Esophagus (tissue), 2 donors: ENCODE data around the gene LPCAT3. TPM values are rescaled to one million over a fixed set of nuclear protein-coding genes. Genes with fewer than 3 reads are reported as not detected.

ENCODE experiments used
- H3K27ac ChIP-seq, 2 donors: one replicate each; pipeline ENCODE4 v1.5.1; 2013; ENCODE audit warnings: low read depth in 2 of 2, mild to moderate bottlenecking in 2 of 2, inconsistent platforms in 1 of 2, low read length in 1 of 2, moderate library complexity in 1 of 2
- H3K27me3 ChIP-seq, 2 donors: one replicate each; pipeline ENCODE4 v1.6.1; 2013; ENCODE audit warnings: low read length in 2 of 2, control low read depth in 1 of 2, mild to moderate bottlenecking in 1 of 2; ENCODE audit not compliant: insufficient read depth in 2 of 2, control insufficient read depth in 1 of 2
- H3K36me3 ChIP-seq, 2 donors: one replicate each; pipeline ENCODE4 v1.6.1; 2013; ENCODE audit warnings: low read length in 1 of 2; ENCODE audit not compliant: control insufficient read depth in 2 of 2, insufficient read depth in 2 of 2
- H3K4me1 ChIP-seq, 2 donors: one replicate each; pipeline ENCODE4 v1.6.1; 2013; ENCODE audit warnings: low read length in 1 of 2; ENCODE audit not compliant: control insufficient read depth in 2 of 2, insufficient read depth in 2 of 2
- H3K4me3 ChIP-seq, 2 donors: one replicate each; pipeline ENCODE4 v1.5.1; 2013; ENCODE audit warnings: low read length in 2 of 2, mild to moderate bottlenecking in 2 of 2, low read depth in 1 of 2, moderate library complexity in 1 of 2
- H3K9me3 ChIP-seq, 2 donors: one replicate each; pipeline ENCODE4 v1.6.1; 2013; ENCODE audit warnings: mild to moderate bottlenecking in 2 of 2, low read depth in 1 of 2, low read length in 1 of 2, moderate library complexity in 1 of 2; ENCODE audit not compliant: control insufficient read depth in 2 of 2, insufficient read depth in 1 of 2
- WGBS, 2 donors: extraction: QIAGEN DNeasy Blood & Tissue Kit; methylation state at CpG; one replicate each; pipeline ENCODE4 v1.1.7; 2013; 5-methylcytosine and 5-hydroxymethylcytosine counted together
- polyA plus RNA-seq, 2 donors: library from polyadenylated mRNA; stranded (reverse); fragments of 200-250 nt; gene quantifications; one replicate each; pipeline ENCODE4 v1.2.3, GENCODE V29; 2013
- donor health status: healthy with polysubstance abuse.
- donor health status: Bipolar disorder and iron deficiency.

Gene LPCAT3, protein sequence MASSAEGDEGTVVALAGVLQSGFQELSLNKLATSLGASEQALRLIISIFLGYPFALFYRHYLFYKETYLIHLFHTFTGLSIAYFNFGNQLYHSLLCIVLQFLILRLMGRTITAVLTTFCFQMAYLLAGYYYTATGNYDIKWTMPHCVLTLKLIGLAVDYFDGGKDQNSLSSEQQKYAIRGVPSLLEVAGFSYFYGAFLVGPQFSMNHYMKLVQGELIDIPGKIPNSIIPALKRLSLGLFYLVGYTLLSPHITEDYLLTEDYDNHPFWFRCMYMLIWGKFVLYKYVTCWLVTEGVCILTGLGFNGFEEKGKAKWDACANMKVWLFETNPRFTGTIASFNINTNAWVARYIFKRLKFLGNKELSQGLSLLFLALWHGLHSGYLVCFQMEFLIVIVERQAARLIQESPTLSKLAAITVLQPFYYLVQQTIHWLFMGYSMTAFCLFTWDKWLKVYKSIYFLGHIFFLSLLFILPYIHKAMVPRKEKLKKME
- polyA plus RNA-seq: 10 to 100 TPM; 15.7 to 27.0 TPM

- no peaks in the 10 kb centered on the region for H3K27me3 ChIP-seq
- peaks cover 0 to under 1% of the 10 kb centered on the region in 2 donors for H3K36me3 ChIP-seq
- peak within 1 kb of the TSS; percentile 92 to 98 for H3K27ac ChIP-seq
- H3K4me1 ChIP-seq: peaks cover 0 to 2% of the 10 kb centered on the region in 2 donors
- peak within 1 kb of the TSS; percentile 82 to 97 for H3K4me3 ChIP-seq
- no peaks in the 10 kb centered on the region for H3K9me3 ChIP-seq
- WGBS, 2 donors: 0% methylated on average over 69 to 77 of the region's 77 CpGs
These were observed at the start of gene LPCAT3 for GRCh38 chr12:7018350-7019042. LPCAT3 (minus strand) TSS chr12:7018476; CDS start chr12:7018424, 52 bp downstream.

GRCh38 chr12:7067096-7067495 lies 48.8 kb upstream of the LPCAT3 start:
- Histone ChIP-seq H3K4me1 (peaks cover 0 to 11% of the 10 kb centered on the region in 2 donors), H3K4me3 (peak overlapping the region in 1 of 2 donors; percentile 3), H3K27me3 (no peaks in the 10 kb centered on the region), H3K27ac (peak overlapping the region; percentile 40 to 76), H3K36me3 (no peaks in the 10 kb centered on the region), H3K9me3 (no peaks in the 10 kb centered on the region)
- WGBS, 2 donors: 51 to 60% methylated on average over 7 of the region's 7 CpGs

DNA sequence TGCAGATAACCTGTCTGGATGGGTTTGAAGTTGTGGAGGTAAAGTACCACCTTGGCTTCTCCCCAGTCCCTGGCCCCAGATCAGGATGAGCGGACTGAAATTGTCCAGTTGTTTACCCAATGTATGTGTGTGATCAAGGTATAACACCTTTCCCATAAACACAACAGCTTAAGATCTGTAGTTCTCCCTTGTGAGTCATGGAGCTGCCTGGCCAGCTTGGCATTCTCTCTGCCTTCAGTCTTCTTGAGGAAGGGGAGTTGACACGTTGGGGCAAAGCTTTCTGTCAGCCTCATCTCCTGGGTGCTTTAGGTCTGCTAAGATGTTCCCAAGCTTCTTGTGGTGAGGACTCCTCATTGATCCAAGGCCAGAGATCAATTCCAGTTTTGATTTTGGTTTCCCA lies 48.3 kb upstream of the LPCAT3 start:
- H3K9me3 ChIP-seq: no peaks in the 10 kb centered on the region
- WGBS, 2 donors: 49 to 63% methylated on average over 2 of the region's 2 CpGs
- peaks cover 0 to 11% of the 10 kb centered on the region in 2 donors for H3K4me1 ChIP-seq
- H3K4me3 ChIP-seq: no peak overlapping the region
- no peaks in the 10 kb centered on the region for H3K36me3 ChIP-seq
- H3K27me3 ChIP-seq: no peaks in the 10 kb centered on the region
- peak overlapping the region; percentile 40 to 70 for H3K27ac ChIP-seq

DNA sequence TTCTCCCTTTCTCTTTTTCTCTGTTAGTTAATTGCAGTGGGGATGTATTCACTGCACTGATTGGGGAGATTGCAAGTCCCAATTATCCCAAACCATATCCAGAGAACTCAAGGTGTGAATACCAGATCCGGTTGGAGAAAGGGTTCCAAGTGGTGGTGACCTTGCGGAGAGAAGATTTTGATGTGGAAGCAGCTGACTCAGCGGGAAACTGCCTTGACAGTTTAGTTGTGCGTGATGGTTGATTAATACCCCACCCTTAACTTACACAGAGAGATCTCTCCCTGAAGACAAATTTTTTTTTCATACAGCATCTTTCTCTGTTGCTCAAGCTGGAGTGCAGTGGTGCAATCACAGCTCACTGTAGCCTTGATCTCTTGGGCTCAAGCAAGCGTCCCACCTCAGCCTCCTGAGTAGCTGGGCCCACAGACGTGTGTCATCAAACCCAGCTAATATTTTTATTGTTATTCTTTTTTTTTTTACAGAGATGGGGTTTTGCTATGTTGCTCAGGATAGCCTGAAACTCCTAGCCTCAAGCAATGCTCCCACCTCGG lies 46.9 kb upstream of the LPCAT3 start:
- Histone ChIP-seq H3K4me1 (peaks cover 0 to 15% of the 10 kb centered on the region in 2 donors), H3K9me3 (no peaks in the 10 kb centered on the region), H3K36me3 (no peaks in the 10 kb centered on the region), H3K4me3 (no peak overlapping the region), H3K27ac (no peak overlapping the region), H3K27me3 (no peaks in the 10 kb centered on the region)
- WGBS, 2 donors: 78 to 81% methylated on average over 7 of the region's 7 CpGs

DNA sequence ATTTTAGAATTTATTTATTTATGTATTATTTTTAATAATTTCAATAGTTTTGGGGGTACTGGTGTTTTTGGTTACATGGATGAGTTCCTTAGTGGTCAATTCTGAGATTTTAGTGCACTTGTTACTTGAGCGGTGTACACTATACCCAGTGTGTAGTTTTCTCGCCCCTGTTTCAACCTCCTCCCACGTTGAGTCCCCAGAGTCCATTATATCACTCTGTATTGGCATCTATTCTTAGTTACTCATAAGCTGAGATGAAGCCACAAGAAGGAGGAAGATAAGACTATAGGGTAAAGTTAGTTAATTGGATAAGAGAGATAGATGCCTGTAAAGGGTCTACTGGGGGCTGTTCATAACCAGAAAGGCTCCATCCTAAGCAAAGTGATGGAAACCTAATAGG lies 46.2 kb upstream of the LPCAT3 start:
- Histone ChIP-seq H3K4me3 (no peak overlapping the region), H3K27me3 (no peaks in the 10 kb centered on the region), H3K27ac (no peak overlapping the region), H3K4me1 (peaks cover 0 to 15% of the 10 kb centered on the region in 2 donors), H3K36me3 (no peaks in the 10 kb centered on the region), H3K9me3 (no peaks in the 10 kb centered on the region)
- WGBS, 2 donors: 68 to 75% methylated on average over 3 of the region's 3 CpGs

GRCh38 chr12:7061596-7061995 lies 43.3 kb upstream of the LPCAT3 start:
- Histone ChIP-seq H3K4me1 (peaks cover 0 to 6% of the 10 kb centered on the region in 2 donors), H3K9me3 (no peaks in the 10 kb centered on the region), H3K27ac (no peak overlapping the region), H3K27me3 (no peaks in the 10 kb centered on the region), H3K36me3 (no peaks in the 10 kb centered on the region), H3K4me3 (peak overlapping the region in 1 of 2 donors; percentile 39)
- 81 to 93% methylated on average over 7 of the region's 7 CpGs for WGBS, 2 donors

- Histone ChIP-seq H3K36me3 (no peaks in the 10 kb centered on the region), H3K4me1 (peaks cover 0 to 4% of the 10 kb centered on the region in 2 donors), H3K27ac (peak overlapping the region; percentile 74 to 81), H3K27me3 (no peaks in the 10 kb centered on the region), H3K9me3 (no peaks in the 10 kb centered on the region), H3K4me3 (peak overlapping the region; percentile 1 to 39)
- 71 to 73% methylated on average over 13 of the region's 13 CpGs for WGBS, 2 donors
These were observed 42.9 kb upstream of the LPCAT3 start for GRCh38 chr12:7061138-7061537.

DNA sequence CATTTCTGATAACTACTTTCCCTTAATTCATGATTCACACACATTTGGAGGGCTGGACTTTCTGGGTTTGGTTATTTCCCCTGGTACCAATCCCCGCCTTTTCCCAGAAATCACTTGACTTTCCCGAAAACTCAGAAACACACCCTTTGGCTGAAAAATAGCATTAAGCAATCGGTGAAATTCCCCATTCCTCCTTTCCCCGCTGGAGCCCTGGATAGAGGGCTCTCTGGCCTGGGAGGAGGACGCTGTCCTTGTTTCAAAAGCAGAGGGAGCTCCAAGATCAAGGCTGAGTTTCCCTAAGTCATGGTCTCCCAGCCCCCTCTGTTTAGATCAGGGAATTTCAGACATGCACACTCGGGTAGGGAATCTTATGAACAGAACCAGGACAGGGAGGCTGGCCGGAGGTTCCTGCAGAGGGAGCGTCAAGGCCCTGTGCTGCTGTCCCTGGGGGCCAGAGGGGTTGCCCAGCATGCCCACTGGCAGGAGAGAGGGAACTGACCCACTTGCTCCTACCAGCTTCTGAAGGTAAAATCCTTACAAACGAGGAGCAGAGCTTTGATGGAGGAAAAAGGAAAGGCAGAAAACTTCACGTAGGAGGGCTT lies 42.2 kb upstream of the LPCAT3 start, which contains the start of gene C1S:
C1S (plus strand) TSS at position 366 of the 602 bp plus-strand sequence. CDS start 1,195 bp downstream, outside the sequence.
- Histone ChIP-seq H3K27me3 (no peaks in the 10 kb centered on the region), H3K9me3 (no peaks in the 10 kb centered on the region), H3K27ac (peak within 1 kb of the TSS; percentile 74 to 81), H3K36me3 (no peaks in the 10 kb centered on the region), H3K4me1 (peaks cover 0 to 4% of the 10 kb centered on the region in 2 donors), H3K4me3 (peak within 1 kb of the TSS; percentile 1 to 39)
- 11 to 35% methylated on average over 10 of the region's 10 CpGs for WGBS, 2 donors

GRCh38 chr12:7059780-7060179 lies 41.5 kb upstream of the LPCAT3 start:
- no peaks in the 10 kb centered on the region for H3K9me3 ChIP-seq
- peaks cover 0 to 4% of the 10 kb centered on the region in 2 donors for H3K4me1 ChIP-seq
- H3K27me3 ChIP-seq: no peaks in the 10 kb centered on the region
- WGBS, 2 donors: 84 to 90% methylated on average over 4 of the region's 4 CpGs
- H3K36me3 ChIP-seq: no peaks in the 10 kb centered on the region
- H3K27ac ChIP-seq: peak overlapping the region in 1 of 2 donors; percentile 11
- H3K4me3 ChIP-seq: no peak overlapping the region
